A549 (cell line): Measurements from ENCODE around the gene CSTF1. TPM values are rescaled to one million over a fixed set of nuclear protein-coding genes. Genes with fewer than 3 reads are reported as not detected.

Experiments
- ATAC-seq, 2 experiments: fragments of 200-7000 bp in 1 of 2; fragments of >200 bp in 1 of 2; cut with Nextera tagmentation in 1 of 2; cut with Tn5 transposase in 1 of 2; 3 replicates each; pipeline versions ENCODE4 v1.8.0 to v1.9.1; 2018 to 2020; ENCODE audit warnings: mild to moderate bottlenecking in 1 of 2, moderate library complexity in 1 of 2
- CTCF ChIA-PET: fragments of 300-600 bp; sonication (Branson Sonifier 250); formaldehyde crosslinking; extraction: SDS; loops from one replicate; lab custom pipeline; 2021; ENCODE audit warnings: antibody characterized with exemption, inconsistent platforms; lab: Yijun Ruan, JAX
- POLR2A ChIA-PET: fragments of 350-600 bp; formaldehyde crosslinking; extraction: SDS; loops from one replicate; lab custom pipeline; 2021; ENCODE audit warnings: antibody characterized with exemption, inconsistent platforms; lab: Yijun Ruan, JAX
- DNase-seq, 2 experiments: peaks; one replicate each; pipeline versions ENCODE4 v3.0.0 to v3.0.0-alpha.2; 2011 to 2016; ENCODE audit warnings: low read depth in 1 of 2, low spot score in 1 of 2
- FAIRE-seq: peaks from 2 replicates; lab custom pipeline; 2011; peaks lifted over from hg19 to GRCh38; lab: Jason Lieb, UNC
- H3K27ac ChIP-seq, 2 experiments: fragments of >200 bp; sonication (Bioruptor Twin); formaldehyde crosslinking; 3 replicates each; pipeline ENCODE4 v1.5.1; 2016 to 2017
- H3K4me1 ChIP-seq: fragments of >200 bp; sonication (Bioruptor Twin); formaldehyde crosslinking; 3 replicates; pipeline ENCODE4 v1.6.1; 2016
- H3K4me2 ChIP-seq: fragments of >200 bp; sonication (Bioruptor Twin); formaldehyde crosslinking; 3 replicates; pipeline ENCODE4 v1.6.1; 2016
- H3K4me3 ChIP-seq: fragments of >200 bp; sonication (Bioruptor Twin); formaldehyde crosslinking; 3 replicates; pipeline ENCODE4 v1.5.1; 2016
- H3K9me3 ChIP-seq: fragments of >200 bp; sonication (Bioruptor Twin); formaldehyde crosslinking; 3 replicates; pipeline ENCODE4 v1.6.1; 2016
- CBX8 ChIP-seq: fragments of 200-600 bp; sonication (generic); IDR thresholded peaks from 2 replicates; pipeline ENCODE4 v1.6.1; 2016
- EHF ChIP-seq: fragments of 250-450 bp; sonication (Bioruptor Pico); IDR thresholded peaks from 2 replicates; pipeline ENCODE4 v1.5.0; 2020; ENCODE audit warnings: mild to moderate bottlenecking
- ESRRA ChIP-seq: fragments of 150-350 bp; IDR thresholded peaks from 2 replicates; pipeline ENCODE4 v1.6.1; 2014; ENCODE audit warnings: mild to moderate bottlenecking, low read length, borderline replicate concordance
- FOSB ChIP-seq: fragments of 250-450 bp; sonication (Bioruptor Pico); IDR thresholded peaks from 2 replicates; pipeline ENCODE4 v1.5.0; 2020; ENCODE audit warnings: mild to moderate bottlenecking, moderate library complexity
- FOSL2 ChIP-seq, 2 experiments: fragments of 450-650 bp in 1 of 2; fragments of >200 bp in 1 of 2; sonication (Bioruptor Twin) in 1 of 2; formaldehyde crosslinking; IDR thresholded peaks; 2 replicates each; pipeline versions ENCODE4 v1.5.0 to v1.6.1; 2016 to 2020; ENCODE audit warnings: mild to moderate bottlenecking in 1 of 2, moderate library complexity in 1 of 2
- GATA3 ChIP-seq: IDR thresholded peaks from 2 replicates; pipeline ENCODE4 v1.6.1; 2012; ENCODE audit warnings: borderline replicate concordance
- HEYL ChIP-seq: fragments of 250-450 bp; sonication (Bioruptor Pico); IDR thresholded peaks from 2 replicates; pipeline ENCODE4 v1.8.0; 2021; ENCODE audit warnings: mild to moderate bottlenecking, moderate library complexity
- HOXA7 ChIP-seq: fragments of 250-450 bp; sonication (Bioruptor Pico); IDR thresholded peaks from 2 replicates; pipeline ENCODE4 v1.5.0; 2020; ENCODE audit warnings: mild to moderate bottlenecking, moderate library complexity
- HOXB5 ChIP-seq: fragments of 250-450 bp; sonication (Bioruptor Pico); IDR thresholded peaks from 2 replicates; pipeline ENCODE4 v1.5.0; 2020; ENCODE audit warnings: mild to moderate bottlenecking, moderate library complexity
- JUN ChIP-seq, 2 experiments: fragments of >200 bp; sonication (Bioruptor Twin); formaldehyde crosslinking; IDR thresholded peaks; 2 replicates in 1 of 2; 3 replicates in 1 of 2; pipeline ENCODE4 v1.6.1; 2016 to 2017
- JUNB ChIP-seq: fragments of >200 bp; sonication (Bioruptor Twin); formaldehyde crosslinking; IDR thresholded peaks from 2 replicates; pipeline ENCODE4 v1.6.1; 2016
- KDM1A ChIP-seq: fragments of 200-600 bp; sonication (generic); IDR thresholded peaks from 2 replicates; pipeline ENCODE4 v1.6.1; 2016; ENCODE audit warnings: low read depth, mild to moderate bottlenecking
- KDM5A ChIP-seq: fragments of 200-600 bp; sonication (generic); IDR thresholded peaks from 2 replicates; pipeline ENCODE4 v1.6.1; 2016; ENCODE audit warnings: antibody characterized with exemption, mild to moderate bottlenecking
- MYC ChIP-seq: IDR thresholded peaks from 2 replicates; pipeline ENCODE4 v1.6.1; 2012; ENCODE audit warnings: mild to moderate bottlenecking, inconsistent platforms, low read length, improper control_type of control experiment, borderline replicate concordance
- NFE2L2 ChIP-seq: fragments of 150-350 bp; conservative IDR thresholded peaks from 2 replicates; pipeline ENCODE4 v1.6.1; 2014; ENCODE audit warnings: low read length
- PHF8 ChIP-seq: fragments of 200-600 bp; sonication (generic); IDR thresholded peaks from 2 replicates; pipeline ENCODE4 v1.6.1; 2016; ENCODE audit warnings: low read depth, mild to moderate bottlenecking, antibody characterized with exemption, moderate library complexity, borderline replicate concordance
- RARB ChIP-seq: fragments of 250-450 bp; sonication (Bioruptor Pico); IDR thresholded peaks from 2 replicates; pipeline ENCODE4 v1.8.0; 2021; ENCODE audit warnings: mild to moderate bottlenecking, moderate library complexity
- TFCP2L1 ChIP-seq: fragments of 250-450 bp; sonication (Bioruptor Pico); IDR thresholded peaks from 2 replicates; pipeline ENCODE4 v1.5.0; 2021; ENCODE audit warnings: mild to moderate bottlenecking
- TP53 ChIP-seq: fragments of 250-450 bp; sonication (Bioruptor Pico); IDR thresholded peaks from 2 replicates; pipeline ENCODE4 v1.5.0; 2021; ENCODE audit warnings: mild to moderate bottlenecking, moderate library complexity
- ZFP36 ChIP-seq: fragments of 450-650 bp; IDR thresholded peaks from 2 replicates; pipeline ENCODE4 v1.6.1; 2014; ENCODE audit warnings: borderline replicate concordance; ENCODE audit not compliant: partially characterized antibody
- WGBS: methylation state at CpG from one replicate; pipeline ENCODE4 v1.1.6; 2017; ENCODE audit errors: missing lambda C conversion rate; 5-methylcytosine and 5-hydroxymethylcytosine counted together
- polyA minus RNA-seq: library from RNA; depleted of rRNA, polyadenylated mRNA; stranded (reverse); fragments of >200 nt; gene quantifications from 2 replicates; pipeline ENCODE4 v1.2.3, GENCODE V29; 2011; rRNA and poly(A)+ RNA removed
- polyA plus RNA-seq, 4 experiments: library from polyadenylated mRNA; depleted of rRNA in 3 of 4; stranded (reverse); fragments of >200 nt; fragmentation: RNase III in 1 of 4; extraction: RNeasy Plus Mini Kit Qiagen cat#74134 plus additional on column Dnase treatment in 1 of 4; gene quantifications; 2 replicates in 3 of 4; 3 replicates in 1 of 4; pipeline ENCODE4 v1.2.3, GENCODE V29; 2011 to 2017
- TF ChIP-seq, protein P1 (sequence below): fragments of 450-650 bp; IDR thresholded peaks from 2 replicates; pipeline ENCODE4 v1.6.1; 2014; ENCODE audit warnings: antibody characterized with exemption
- TF ChIP-seq, protein P2 (sequence below): fragments of >200 bp; sonication (Bioruptor Twin); formaldehyde crosslinking; IDR thresholded peaks from 3 replicates; pipeline ENCODE4 v1.6.1; 2016
- TF ChIP-seq, protein P3 (sequence below): fragments of 200-600 bp; sonication (generic); IDR thresholded peaks from 2 replicates; pipeline ENCODE4 v1.6.1; 2016; ENCODE audit warnings: antibody characterized with exemption, mild to moderate bottlenecking, moderate library complexity
- TF ChIP-seq, protein P4 (sequence below): fragments of 150-350 bp; IDR thresholded peaks from 2 replicates; pipeline ENCODE4 v1.6.1; 2014; ENCODE audit warnings: low read depth, mild to moderate bottlenecking, low read length
- TF ChIP-seq, protein P5 (sequence below): fragments of >200 bp; sonication (Bioruptor Twin); formaldehyde crosslinking; IDR thresholded peaks from 3 replicates; pipeline ENCODE4 v1.5.1; 2016
- TF ChIP-seq, protein P6 (sequence below): fragments of 250-450 bp; sonication (Bioruptor Pico); IDR thresholded peaks from 2 replicates; pipeline ENCODE4 v1.5.0; 2020; ENCODE audit warnings: low read depth, mild to moderate bottlenecking, moderate library complexity

Gene CSTF1
- 79.9 and 96.3 TPM in 2 replicates for polyA plus RNA-seq (2011; rRNA removed)
- polyA plus RNA-seq (2012; cell fraction: cytosol; rRNA removed): 43.8 and 47.8 TPM in 2 replicates
- 41.3 and 44.8 TPM in 2 replicates for polyA plus RNA-seq (2012; cell fraction: nucleus; rRNA removed)
- 37.1 to 40.9 TPM (median 37.6 TPM) in 3 replicates for polyA plus RNA-seq (2017; fragmentation: RNase III; extraction: RNeasy Plus Mini Kit Qiagen cat#74134 plus additional on column Dnase treatment)
- polyA minus RNA-seq: 114 and 140 TPM in 2 replicates

DNA sequence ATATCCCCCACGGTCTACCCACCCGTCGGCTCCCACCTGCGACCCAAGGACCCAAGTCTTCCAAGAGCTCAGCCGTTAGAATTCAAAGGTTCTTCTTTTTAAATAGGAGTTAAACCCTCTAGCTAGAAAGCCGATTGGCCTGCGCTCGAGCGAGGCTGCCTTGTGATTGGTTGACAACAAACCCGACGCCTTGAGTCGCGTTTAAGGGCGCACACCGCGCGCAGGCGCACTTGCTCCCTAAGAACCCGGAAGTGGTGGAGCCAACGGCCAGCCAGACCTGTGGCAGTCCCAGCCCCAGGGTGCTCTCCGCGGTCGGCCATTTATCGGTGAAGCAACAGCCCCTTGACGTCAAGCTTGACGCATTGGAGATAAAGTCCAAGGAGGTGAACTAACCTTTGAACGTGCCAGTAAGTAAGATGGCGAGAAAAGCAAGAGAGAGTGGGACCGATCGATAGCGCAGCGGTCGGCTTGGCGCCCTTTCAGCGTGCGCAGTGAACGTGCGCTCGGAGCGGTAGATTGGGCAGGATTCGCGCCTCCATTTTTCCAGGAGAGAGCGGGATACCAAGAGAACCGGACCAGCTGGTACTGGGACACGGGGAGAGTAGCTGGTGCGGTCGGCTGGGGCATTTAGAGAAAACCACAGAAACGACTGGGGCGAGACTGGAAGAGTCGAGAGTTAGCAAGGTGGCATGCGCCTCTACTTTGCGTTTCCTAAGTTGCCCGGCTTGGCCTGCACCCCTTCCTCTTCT is at the start of gene CSTF1, which contains the start of gene AURKA:
Gene CSTF1 (plus strand): TSS at position 514 of the 749 bp plus-strand sequence. CDS start 2,908 bp downstream, outside the sequence.
Gene AURKA (minus strand): TSS at position 84 of the 749 bp plus-strand sequence. CDS start 4,018 bp downstream, outside the sequence.
- Histone ChIP-seq H3K27ac (peak within 1 kb of the TSS; percentile 85 to 96), H3K4me2 (peak within 1 kb of the TSS; percentile 90), H3K9me3 (no peaks in the 10 kb centered on the region), H3K4me3 (peak within 1 kb of the TSS; percentile 85), H3K4me1 (peaks cover 24% of the 10 kb centered on the region)
- peak; percentile 98 to 99 for ATAC-seq
- peak; percentile 100 for DNase-seq
- POLR2A ChIA-PET: interaction anchor here (0.9 to 2.0 kb wide), 7 partner anchors 9 to 191 kb away, joined by 3 to 16 read pairs (median 5); partner anchors contain the start of genes FAM210B and RTF2
- WGBS: under 1% methylated on average over 51 of the region's 53 CpGs
- CTCF ChIA-PET: interaction anchor here (1.0 to 2.5 kb wide), 3 partner anchors 8 to 158 kb away, joined by 3 to 6 read pairs (median 6); no protein-coding TSS in a partner anchor
- no peak for FAIRE-seq
- TF ChIP-seq FOSL2 (IDR thresholded peaks at IDR 0.05): no peak
- TF ChIP-seq FOSL2 (CRISPR knock-in tag; IDR thresholded peaks at IDR 0.05): peak; percentile 71
- no peak for TF ChIP-seq JUNB
- TF ChIP-seq, protein P1, sequence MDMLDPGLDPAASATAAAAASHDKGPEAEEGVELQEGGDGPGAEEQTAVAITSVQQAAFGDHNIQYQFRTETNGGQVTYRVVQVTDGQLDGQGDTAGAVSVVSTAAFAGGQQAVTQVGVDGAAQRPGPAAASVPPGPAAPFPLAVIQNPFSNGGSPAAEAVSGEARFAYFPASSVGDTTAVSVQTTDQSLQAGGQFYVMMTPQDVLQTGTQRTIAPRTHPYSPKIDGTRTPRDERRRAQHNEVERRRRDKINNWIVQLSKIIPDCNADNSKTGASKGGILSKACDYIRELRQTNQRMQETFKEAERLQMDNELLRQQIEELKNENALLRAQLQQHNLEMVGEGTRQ: no peak
- TF ChIP-seq TFCP2L1 (CRISPR knock-in tag): no peak
- no peak for TF ChIP-seq CBX8
- TF ChIP-seq FOSB (CRISPR knock-in tag): no peak
- peak; percentile 75; the same call in 1 of the 2 replicates for TF ChIP-seq PHF8
- TF ChIP-seq, protein P2, sequence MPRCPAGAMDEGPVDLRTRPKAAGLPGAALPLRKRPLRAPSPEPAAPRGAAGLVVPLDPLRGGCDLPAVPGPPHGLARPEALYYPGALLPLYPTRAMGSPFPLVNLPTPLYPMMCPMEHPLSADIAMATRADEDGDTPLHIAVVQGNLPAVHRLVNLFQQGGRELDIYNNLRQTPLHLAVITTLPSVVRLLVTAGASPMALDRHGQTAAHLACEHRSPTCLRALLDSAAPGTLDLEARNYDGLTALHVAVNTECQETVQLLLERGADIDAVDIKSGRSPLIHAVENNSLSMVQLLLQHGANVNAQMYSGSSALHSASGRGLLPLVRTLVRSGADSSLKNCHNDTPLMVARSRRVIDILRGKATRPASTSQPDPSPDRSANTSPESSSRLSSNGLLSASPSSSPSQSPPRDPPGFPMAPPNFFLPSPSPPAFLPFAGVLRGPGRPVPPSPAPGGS: peak; percentile 86; the same call in 1 of the 3 replicates
- TF ChIP-seq MYC: peak; percentile 90
- TF ChIP-seq NFE2L2: no peak
- 0 out of 2 replicates have a peak, but pooled peaks have one; percentile 37 for TF ChIP-seq RARB (CRISPR knock-in tag)
- TF ChIP-seq, protein P3, sequence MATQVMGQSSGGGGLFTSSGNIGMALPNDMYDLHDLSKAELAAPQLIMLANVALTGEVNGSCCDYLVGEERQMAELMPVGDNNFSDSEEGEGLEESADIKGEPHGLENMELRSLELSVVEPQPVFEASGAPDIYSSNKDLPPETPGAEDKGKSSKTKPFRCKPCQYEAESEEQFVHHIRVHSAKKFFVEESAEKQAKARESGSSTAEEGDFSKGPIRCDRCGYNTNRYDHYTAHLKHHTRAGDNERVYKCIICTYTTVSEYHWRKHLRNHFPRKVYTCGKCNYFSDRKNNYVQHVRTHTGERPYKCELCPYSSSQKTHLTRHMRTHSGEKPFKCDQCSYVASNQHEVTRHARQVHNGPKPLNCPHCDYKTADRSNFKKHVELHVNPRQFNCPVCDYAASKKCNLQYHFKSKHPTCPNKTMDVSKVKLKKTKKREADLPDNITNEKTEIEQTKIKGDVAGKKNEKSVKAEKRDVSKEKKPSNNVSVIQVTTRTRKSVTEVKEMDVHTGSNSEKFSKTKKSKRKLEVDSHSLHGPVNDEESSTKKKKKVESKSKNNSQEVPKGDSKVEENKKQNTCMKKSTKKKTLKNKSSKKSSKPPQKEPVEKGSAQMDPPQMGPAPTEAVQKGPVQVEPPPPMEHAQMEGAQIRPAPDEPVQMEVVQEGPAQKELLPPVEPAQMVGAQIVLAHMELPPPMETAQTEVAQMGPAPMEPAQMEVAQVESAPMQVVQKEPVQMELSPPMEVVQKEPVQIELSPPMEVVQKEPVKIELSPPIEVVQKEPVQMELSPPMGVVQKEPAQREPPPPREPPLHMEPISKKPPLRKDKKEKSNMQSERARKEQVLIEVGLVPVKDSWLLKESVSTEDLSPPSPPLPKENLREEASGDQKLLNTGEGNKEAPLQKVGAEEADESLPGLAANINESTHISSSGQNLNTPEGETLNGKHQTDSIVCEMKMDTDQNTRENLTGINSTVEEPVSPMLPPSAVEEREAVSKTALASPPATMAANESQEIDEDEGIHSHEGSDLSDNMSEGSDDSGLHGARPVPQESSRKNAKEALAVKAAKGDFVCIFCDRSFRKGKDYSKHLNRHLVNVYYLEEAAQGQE: no peak
- TF ChIP-seq KDM1A: no peak
- TF ChIP-seq JUN (IDR thresholded peaks at IDR 0.05): peak; percentile 81 to 84; a peak in 4 of 5 replicates
- TF ChIP-seq, protein P4, sequence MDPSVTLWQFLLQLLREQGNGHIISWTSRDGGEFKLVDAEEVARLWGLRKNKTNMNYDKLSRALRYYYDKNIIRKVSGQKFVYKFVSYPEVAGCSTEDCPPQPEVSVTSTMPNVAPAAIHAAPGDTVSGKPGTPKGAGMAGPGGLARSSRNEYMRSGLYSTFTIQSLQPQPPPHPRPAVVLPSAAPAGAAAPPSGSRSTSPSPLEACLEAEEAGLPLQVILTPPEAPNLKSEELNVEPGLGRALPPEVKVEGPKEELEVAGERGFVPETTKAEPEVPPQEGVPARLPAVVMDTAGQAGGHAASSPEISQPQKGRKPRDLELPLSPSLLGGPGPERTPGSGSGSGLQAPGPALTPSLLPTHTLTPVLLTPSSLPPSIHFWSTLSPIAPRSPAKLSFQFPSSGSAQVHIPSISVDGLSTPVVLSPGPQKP: no peak
- no peak for TF ChIP-seq TP53 (CRISPR knock-in tag)
- TF ChIP-seq, protein P5, sequence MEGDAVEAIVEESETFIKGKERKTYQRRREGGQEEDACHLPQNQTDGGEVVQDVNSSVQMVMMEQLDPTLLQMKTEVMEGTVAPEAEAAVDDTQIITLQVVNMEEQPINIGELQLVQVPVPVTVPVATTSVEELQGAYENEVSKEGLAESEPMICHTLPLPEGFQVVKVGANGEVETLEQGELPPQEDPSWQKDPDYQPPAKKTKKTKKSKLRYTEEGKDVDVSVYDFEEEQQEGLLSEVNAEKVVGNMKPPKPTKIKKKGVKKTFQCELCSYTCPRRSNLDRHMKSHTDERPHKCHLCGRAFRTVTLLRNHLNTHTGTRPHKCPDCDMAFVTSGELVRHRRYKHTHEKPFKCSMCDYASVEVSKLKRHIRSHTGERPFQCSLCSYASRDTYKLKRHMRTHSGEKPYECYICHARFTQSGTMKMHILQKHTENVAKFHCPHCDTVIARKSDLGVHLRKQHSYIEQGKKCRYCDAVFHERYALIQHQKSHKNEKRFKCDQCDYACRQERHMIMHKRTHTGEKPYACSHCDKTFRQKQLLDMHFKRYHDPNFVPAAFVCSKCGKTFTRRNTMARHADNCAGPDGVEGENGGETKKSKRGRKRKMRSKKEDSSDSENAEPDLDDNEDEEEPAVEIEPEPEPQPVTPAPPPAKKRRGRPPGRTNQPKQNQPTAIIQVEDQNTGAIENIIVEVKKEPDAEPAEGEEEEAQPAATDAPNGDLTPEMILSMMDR: no peak
- TF ChIP-seq, protein P6, sequence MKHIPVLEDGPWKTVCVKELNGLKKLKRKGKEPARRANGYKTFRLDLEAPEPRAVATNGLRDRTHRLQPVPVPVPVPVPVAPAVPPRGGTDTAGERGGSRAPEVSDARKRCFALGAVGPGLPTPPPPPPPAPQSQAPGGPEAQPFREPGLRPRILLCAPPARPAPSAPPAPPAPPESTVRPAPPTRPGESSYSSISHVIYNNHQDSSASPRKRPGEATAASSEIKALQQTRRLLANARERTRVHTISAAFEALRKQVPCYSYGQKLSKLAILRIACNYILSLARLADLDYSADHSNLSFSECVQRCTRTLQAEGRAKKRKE (CRISPR knock-in tag): no peak; the same call in 1 of the 2 replicates
- no peak for TF ChIP-seq ZFP36
- peak; percentile 73; the same call in 1 of the 2 replicates for TF ChIP-seq GATA3
- peak; percentile 84; the same call in 1 of the 2 replicates for TF ChIP-seq HOXB5
- peak; percentile 71; the same call in 1 of the 2 replicates for TF ChIP-seq ESRRA
- no peak for TF ChIP-seq EHF (CRISPR knock-in tag)
- TF ChIP-seq HEYL (CRISPR knock-in tag): no peak
- TF ChIP-seq HOXA7 (CRISPR knock-in tag): no peak
- TF ChIP-seq KDM5A: no peak; the same call in 1 of the 2 replicates
